ENCODE results near the gene DAZAP1.

GRCh38 chr19:1438933-1439354 lies 31.6 kb downstream of the DAZAP1 start:
- no peak for TF ChIP-seq TAF1 (conservative IDR thresholded peaks at IDR 0.05)
- no peak for TF ChIP-seq SP1 (IDR thresholded peaks at IDR 0.05)
- no peak for TF ChIP-seq CTCF (IDR thresholded peaks at IDR 0.05; ENCODE audit: low read depth, low read length, missing input control)
- no peak for TF ChIP-seq HNF4A (conservative IDR thresholded peaks at IDR 0.05)
- TF ChIP-seq RAD21 (IDR thresholded peaks at IDR 0.05), result no peak
- TF ChIP-seq MAX (IDR thresholded peaks at IDR 0.05), result no peak
- TF ChIP-seq REST (IDR thresholded peaks at IDR 0.05), result no peak
- no peak for TF ChIP-seq EGR1 (IDR thresholded peaks at IDR 0.05; ENCODE audit: low read depth in 2 of 2)
- TF ChIP-seq HNF4G (IDR thresholded peaks at IDR 0.05), result no peak
- no peak for TF ChIP-seq ATF3 (IDR thresholded peaks at IDR 0.05)
